NCI-H1417 treated with DMSO at 0.1 percent for 48 hours (cell line): Measurements from ENCODE around the gene GRM7.
"Not testable (repeated sequence)": the region's sequence is repeated elsewhere in the genome, so short reads cannot be mapped to it uniquely, and the experiment has no call there.

Experiments
- DNase-seq: peaks from one replicate; lab custom pipeline; 2025; lab: John Stamatoyannopoulos, UW

Gene GRM7

GRCh38 chr3:6860954-6861624, at the start of gene GRM7:
Gene GRM7, plus strand, starts transcription at chr3:6861115.
- DNase-seq: no peak

DNA sequence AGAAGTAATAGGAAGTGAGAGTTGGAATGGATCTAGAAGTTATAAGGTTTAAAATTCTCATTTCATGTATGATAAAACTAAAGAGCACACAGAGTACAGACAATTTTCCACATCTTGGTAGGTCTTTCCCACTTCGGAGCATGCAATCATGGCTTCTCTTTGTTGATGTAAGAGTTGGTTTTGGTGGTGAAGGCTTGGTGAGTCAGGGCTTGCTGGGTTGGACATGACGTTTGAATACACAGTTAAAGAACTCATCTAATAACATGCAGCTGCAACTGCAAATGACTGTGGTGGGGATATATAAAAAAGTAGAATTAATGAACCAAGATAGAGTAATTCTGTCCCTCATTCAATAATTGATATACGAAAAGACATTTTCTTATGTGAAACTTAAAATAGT, 39.5 kb upstream of the GRM7 start:
- DNase-seq: no peak

DNA sequence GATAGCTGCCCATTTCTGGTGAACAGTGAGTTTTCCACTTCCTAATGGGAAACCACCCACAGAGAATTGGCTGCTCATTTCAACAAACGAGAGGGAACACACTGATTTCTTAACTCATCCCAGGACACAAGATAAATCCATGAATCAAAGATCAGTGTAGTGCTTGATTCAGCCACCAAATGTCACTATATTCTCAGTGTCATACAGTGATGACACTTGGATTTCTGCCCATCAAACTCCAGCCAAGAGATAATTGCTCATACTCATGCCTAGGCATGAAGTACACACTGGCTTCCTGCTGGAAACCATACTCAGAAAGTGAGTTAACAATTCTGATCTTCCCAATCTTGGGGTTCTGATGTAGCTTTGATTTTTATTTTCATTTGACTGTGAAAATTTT, 35.4 kb upstream of the GRM7 start:
- no peak for DNase-seq

DNA sequence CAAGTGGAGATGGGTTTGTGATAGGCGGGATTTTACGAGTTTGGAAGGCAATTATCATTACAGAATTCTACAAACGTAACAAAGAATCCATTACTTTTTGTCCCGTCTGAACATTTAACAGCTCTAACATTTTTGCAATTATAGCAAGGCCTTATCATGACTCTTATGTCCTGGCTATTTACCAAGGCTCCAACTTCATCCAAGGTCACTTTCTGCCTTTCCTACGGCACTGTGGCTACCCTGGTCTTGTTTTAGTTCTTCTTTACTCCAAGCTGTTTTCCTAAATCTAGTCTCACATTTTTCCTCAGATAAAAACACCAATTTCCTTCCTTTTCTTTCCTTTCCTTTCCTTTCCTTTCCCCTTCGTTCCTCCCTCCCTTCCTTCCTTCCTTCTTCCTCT, 33.5 kb upstream of the GRM7 start:
- DNase-seq: no peak

DNA sequence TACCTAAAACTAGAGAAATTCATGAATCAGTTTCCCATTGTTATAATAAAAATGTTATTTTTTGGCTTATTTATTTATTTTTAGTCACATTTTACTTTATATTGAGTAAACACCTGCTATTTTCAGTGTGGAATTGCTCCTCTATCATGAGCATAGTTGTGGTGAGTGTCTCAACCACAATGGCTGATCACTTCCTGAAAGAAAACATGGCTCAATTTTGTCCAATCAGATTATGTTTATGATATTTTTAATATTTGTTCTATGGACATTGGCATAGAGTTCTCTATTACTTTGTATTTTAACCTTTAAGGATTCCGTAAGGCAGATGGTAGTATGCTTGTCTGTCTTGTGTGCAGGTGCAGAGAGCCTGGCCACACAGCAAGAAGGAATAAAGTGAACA, 16.2 kb upstream of the GRM7 start:
- no peak for DNase-seq

GRCh38 chr3:6854184-6854583, 6.7 kb upstream of the GRM7 start:
- DNase-seq: no peak

- DNase-seq: no peak
Measured at GRCh38 chr3:6857510-6857909, 3.4 kb upstream of the GRM7 start.

DNA sequence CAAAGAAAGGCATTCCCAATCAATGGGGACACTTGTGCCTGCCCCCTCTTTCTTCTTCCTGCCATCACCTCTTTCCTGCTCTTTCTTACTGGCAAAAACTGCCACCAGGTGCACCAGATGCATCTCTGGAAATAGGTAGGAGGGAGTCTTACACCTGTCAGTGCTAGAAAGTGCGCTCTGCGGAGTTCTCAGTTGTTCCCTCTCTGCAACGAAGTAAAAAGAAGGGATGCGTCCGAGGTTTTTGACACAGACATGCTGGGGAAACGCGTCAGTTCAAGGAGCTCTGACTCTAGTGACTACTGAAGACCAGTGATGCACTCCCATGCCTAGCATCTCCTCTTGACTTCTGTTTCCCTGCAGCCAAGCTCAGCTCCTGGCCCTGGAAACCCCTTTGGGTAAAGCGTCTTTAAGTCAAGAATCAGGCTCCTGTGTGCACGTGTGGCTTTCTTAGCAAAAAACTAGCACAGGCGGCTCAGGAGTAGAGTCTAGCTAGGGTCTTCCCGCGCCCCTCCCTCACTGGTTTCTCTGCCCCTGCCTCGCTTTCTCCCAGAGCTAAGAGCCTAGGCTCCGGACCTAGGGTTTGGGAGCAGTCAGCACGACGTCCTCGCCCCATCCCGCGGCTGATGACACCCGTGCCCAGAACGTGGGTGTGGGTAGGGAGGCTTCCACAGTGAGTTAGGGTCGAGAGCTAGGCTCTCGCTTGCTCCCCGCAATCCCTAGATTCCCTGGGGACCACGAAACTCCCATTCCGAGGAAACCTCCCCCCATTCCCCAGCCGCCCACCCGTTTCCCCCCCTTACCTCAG, 564 bp upstream of the GRM7 start:
- DNase-seq: no peak

DNA sequence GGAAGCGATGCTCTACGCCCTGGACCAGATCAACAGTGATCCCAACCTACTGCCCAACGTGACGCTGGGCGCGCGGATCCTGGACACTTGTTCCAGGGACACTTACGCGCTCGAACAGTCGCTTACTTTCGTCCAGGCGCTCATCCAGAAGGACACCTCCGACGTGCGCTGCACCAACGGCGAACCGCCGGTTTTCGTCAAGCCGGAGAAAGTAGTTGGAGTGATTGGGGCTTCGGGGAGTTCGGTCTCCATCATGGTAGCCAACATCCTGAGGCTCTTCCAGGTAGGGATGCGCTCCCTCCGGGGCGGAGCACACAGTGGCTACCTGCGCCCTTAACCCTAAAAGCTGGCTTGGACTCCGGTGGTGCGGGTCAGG, 698 bp downstream of the GRM7 start:
- DNase-seq: no peak

- DNase-seq: no peak
Measured at GRCh38 chr3:6862041-6862879, 1.3 kb downstream of the GRM7 start.

DNA sequence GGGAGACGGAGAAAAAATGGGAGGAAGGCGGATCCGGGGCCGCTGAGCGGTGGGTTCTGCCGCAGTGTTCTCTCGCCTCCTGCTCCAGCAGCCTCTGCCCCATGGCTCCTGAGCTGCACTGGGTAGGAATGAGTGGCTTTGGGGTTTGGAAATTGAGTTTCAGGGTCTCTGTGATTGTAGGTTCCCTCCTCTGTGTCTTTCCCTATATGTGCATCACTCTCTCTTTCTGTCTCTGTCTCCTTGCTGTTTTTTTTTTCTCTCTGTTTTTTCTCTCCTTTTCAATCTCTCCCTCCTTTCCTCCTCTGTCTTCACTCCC, 1.9 kb downstream of the GRM7 start:
- no peak for DNase-seq

DNA sequence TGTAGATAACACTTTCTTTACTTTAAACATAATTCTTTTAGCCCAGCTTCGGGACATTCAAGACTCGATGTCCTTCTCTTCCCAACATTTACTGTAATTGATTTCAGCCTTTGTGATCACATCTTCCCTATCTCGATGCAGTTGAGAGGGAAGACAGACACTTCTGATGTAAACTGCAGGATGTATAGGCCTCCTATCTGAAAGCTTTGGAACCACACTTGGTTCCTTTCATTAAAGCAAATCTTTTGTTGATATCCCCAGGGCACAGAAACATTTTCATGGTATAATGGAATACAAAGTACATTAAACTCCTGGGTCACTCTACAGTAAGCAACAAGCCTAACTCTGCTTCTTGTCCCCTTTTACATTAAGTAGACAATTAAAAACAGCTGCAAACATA, 6.4 kb downstream of the GRM7 start:
- no peak for DNase-seq

- DNase-seq: no peak
Measured at GRCh38 chr3:6878731-6879130, 17.8 kb downstream of the GRM7 start.

- DNase-seq: no peak
Measured at GRCh38 chr3:6912240-6912639, 51.3 kb downstream of the GRM7 start.

DNA sequence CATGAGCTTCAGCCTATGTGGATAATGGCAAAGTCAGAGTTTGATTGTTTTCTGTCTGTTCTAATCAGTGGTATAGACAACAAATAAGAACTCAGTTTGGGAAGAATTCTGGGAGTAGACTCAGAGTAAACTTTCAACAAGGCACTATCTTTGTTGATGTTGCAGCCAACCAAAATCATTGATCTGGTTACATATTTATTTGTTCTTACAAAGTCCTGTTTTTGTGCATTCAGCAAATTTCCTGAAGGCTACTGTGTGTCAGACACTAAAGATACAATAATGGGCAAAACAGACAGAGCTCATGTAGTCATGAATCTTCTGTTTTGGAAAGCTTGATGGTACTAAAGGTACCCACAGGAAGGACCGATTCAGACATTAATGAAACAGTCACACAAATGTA, 55.0 kb downstream of the GRM7 start:
- DNase-seq: no peak

DNA sequence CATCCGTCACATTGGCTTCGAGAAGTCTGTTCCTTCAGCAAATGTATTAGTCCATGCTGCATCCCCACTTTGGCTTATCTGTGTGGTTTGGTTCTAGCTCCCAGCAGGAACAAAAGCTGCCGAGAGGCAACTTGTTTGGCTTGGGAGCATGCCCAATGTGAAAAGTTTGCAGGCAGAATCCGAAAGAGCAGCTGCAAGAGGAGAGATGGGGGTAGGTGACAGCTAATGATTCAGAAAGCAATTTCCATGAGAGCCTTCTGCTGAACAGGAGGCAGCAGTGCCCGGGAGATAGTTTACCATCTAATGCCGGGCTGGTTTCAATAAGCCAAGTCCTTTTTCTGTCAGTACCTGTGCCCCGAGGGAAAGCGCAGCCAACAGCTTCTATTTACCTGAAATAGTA, 60.2 kb downstream of the GRM7 start:
- DNase-seq: no peak

- no peak for DNase-seq
Measured at GRCh38 chr3:6921876-6922275, 61.0 kb downstream of the GRM7 start.

DNA sequence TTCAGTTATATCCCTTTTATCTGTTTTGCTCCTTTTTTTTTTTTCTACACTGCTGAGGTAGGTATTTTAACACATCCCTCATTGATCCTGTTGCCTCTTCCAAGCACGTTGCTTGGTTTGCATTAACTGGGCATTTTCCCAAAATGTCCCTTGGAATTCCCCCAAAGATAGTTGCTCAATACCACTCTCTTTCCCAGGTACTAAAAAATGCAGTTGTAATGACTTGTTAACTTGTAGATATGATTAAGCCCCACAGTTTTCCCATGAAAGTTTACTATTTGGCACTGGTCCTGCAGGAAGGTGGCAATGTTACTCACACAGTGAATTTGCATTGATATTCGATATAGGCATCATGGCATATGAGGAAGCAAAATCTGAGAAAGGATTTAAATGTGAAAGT, 67.1 kb downstream of the GRM7 start:
- no peak for DNase-seq

DNA sequence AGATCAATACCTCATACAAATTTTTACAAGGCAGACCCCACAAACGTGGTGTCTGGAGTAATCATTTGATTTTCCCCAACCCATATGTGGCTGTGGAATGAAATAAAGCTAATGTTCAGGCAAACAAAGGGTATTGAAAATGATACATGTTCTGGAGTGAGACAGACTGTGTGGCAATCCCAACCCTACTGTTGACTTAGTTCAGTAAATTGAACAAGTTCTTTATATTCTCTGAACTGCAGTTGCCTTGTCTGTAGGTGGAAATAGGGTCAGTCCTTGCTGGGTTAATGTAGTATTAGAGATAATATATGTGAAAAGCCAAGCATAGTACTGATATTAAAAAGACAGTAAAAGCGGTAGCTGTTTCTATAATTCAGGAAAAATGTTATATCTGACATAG, 69.0 kb downstream of the GRM7 start:
- DNase-seq: no peak

DNA sequence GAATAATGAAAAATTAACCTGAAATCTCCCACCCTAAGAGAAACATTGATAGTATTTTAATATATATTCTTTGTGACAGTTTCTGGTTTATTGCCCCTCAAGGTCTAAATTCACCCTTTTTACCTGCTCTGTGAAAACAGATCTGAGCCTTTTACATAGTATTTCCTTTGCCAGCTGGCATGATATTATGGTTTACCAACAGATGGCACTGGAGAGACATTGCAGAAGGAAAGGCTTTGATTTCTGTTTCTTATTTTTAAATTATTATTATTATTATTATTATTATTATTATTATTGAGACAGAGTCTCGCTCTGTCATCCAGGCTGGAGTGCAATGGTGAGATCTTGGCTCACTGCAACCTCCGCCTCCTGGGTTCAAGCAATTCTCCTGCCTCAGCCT, 74.5 kb downstream of the GRM7 start:
- not testable (repeated sequence) for DNase-seq

GRCh38 chr3:6935970-6936369, 75.1 kb downstream of the GRM7 start:
- no peak for DNase-seq

DNA sequence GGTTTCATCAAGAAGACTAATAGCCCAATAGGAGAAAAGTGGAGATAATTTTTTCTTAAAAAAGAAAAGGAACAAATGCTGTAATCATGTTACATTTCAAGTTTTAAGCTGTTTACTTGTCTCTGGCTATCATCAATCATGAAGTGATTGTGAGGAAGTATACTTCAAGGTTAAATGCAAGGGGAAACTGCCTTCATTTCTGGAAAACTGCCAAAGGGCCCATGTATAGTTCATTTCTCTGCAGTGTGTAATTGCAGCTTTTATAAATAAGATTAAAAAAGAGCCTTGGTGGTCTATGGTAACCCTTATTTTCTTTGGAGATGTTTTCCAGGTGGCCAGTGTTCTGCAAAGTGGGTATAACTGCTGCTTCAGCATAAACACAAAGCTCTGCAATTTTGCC, 101.9 kb downstream of the GRM7 start:
- DNase-seq: no peak

DNA sequence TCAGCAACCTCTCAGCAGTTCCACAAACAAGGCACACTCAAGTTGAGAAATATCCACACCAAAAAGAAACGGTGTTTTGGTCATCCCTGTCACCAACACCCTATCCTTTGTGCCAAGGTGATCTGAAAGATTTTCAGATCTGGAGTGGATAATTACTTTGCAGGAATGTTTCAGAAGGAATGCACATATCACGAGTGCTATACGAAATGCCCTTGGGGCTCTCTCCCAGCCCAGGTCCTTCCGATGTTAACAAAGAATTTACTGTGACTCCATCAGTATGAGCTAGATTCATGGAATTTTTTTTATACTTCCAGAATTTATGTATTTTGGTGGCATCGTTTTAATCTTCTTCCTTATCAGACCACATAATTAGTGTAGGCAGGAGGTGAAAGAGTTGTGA, 105.0 kb downstream of the GRM7 start:
- DNase-seq: no peak
